HepG2 (cell line): Measurements from ENCODE around the gene CEP104. TPM values are rescaled to one million over a fixed set of nuclear protein-coding genes. Genes with fewer than 3 reads are reported as not detected.

Source experiments
- CENPT ChIP-seq: sonication (generic); formaldehyde crosslinking; IDR thresholded peaks from 2 replicates; pipeline ENCODE4 v1.8.0; 2022; ENCODE audit warnings: low read depth, mild to moderate bottlenecking, moderate library complexity, missing genetic modification reagents
- DPF2 ChIP-seq: sonication (generic); formaldehyde crosslinking; IDR thresholded peaks from 2 replicates; pipeline ENCODE4 v1.4.0; 2020; ENCODE audit warnings: mild to moderate bottlenecking, low read depth, missing genetic modification reagents, borderline replicate concordance
- EZH2 ChIP-seq: conservative IDR thresholded peaks from 2 replicates; pipeline ENCODE4 v1.6.1; 2012; ENCODE audit warnings: mild to moderate bottlenecking, low read depth, low read length, moderate library complexity
- HDAC2 ChIP-seq: sonication (generic); formaldehyde crosslinking; IDR thresholded peaks from 2 replicates; pipeline ENCODE4 v1.4.0; 2020; ENCODE audit warnings: missing genetic modification reagents
- HNRNPH1 ChIP-seq: fragments of 200-400 bp; formaldehyde crosslinking; optimal IDR thresholded peaks from 2 replicates; pipeline ENCODE3; 2017; ENCODE audit warnings: mild to moderate bottlenecking, low read depth, low read length
- HNRNPUL1 ChIP-seq: fragments of 200-400 bp; formaldehyde crosslinking; IDR thresholded peaks from 2 replicates; pipeline ENCODE4 v1.6.1; 2017; ENCODE audit warnings: low read depth, mild to moderate bottlenecking, low read length, moderate library complexity
- KDM5A ChIP-seq: fragments of 200-600 bp; sonication (generic); IDR thresholded peaks from 2 replicates; pipeline ENCODE4 v1.7.0; 2018; ENCODE audit warnings: antibody characterized with exemption, mild to moderate bottlenecking, low read length, borderline replicate concordance
- NAIF1 ChIP-seq: sonication (generic); formaldehyde crosslinking; IDR thresholded peaks from 2 replicates; pipeline ENCODE4 v1.5.0; 2020; ENCODE audit warnings: mild to moderate bottlenecking, missing genetic modification reagents, borderline replicate concordance
- NFE2L2 ChIP-seq: fragments of 150-350 bp; IDR thresholded peaks from 2 replicates; pipeline ENCODE4 v1.6.1; 2014; ENCODE audit warnings: low read length
- POLR2AphosphoS2 ChIP-seq: IDR thresholded peaks from 2 replicates; pipeline ENCODE4 v1.6.1; 2011; ENCODE audit warnings: low read depth, low read length, improper control_type of control experiment
- RBM22 ChIP-seq: fragments of 200-400 bp; formaldehyde crosslinking; optimal IDR thresholded peaks from 2 replicates; pipeline ENCODE3; 2017; ENCODE audit warnings: mild to moderate bottlenecking, low read length, moderate library complexity
- SMAD9 ChIP-seq: sonication (generic); formaldehyde crosslinking; IDR thresholded peaks from 2 replicates; pipeline ENCODE4 v1.5.1; 2020; ENCODE audit warnings: mild to moderate bottlenecking, missing genetic modification reagents
- SOX5 ChIP-seq: IDR thresholded peaks from 2 replicates; pipeline ENCODE4 v1.6.1; 2016; ENCODE audit warnings: borderline replicate concordance
- U2AF2 ChIP-seq: fragments of 200-400 bp; formaldehyde crosslinking; IDR thresholded peaks from 2 replicates; pipeline ENCODE4 v1.6.1; 2017; ENCODE audit warnings: low read depth, mild to moderate bottlenecking, low read length
- YEATS4 ChIP-seq: sonication (generic); formaldehyde crosslinking; IDR thresholded peaks from 2 replicates; pipeline ENCODE4 v1.4.0; 2020; ENCODE audit warnings: missing genetic modification reagents, borderline replicate concordance
- ZFAT ChIP-seq: sonication (generic); formaldehyde crosslinking; conservative IDR thresholded peaks from 2 replicates; pipeline ENCODE4 v1.8.1; 2023; ENCODE audit warnings: missing genetic modification reagents, inconsistent platforms
- ZFP82 ChIP-seq: sonication (generic); formaldehyde crosslinking; IDR thresholded peaks from 2 replicates; pipeline ENCODE4 v1.5.1; 2020; ENCODE audit warnings: mild to moderate bottlenecking, missing genetic modification reagents, borderline replicate concordance
- ZNF598 ChIP-seq: sonication (generic); formaldehyde crosslinking; IDR thresholded peaks from 2 replicates; pipeline ENCODE4 v1.5.1; 2020; ENCODE audit warnings: mild to moderate bottlenecking, missing genetic modification reagents, borderline replicate concordance
- ZNF766 ChIP-seq: sonication (generic); formaldehyde crosslinking; IDR thresholded peaks from 2 replicates; pipeline ENCODE4 v1.5.0; 2020; ENCODE audit warnings: missing genetic modification reagents, borderline replicate concordance
- ZNF782 ChIP-seq: sonication (generic); formaldehyde crosslinking; IDR thresholded peaks from 2 replicates; pipeline ENCODE4 v1.4.0; 2020; ENCODE audit warnings: missing genetic modification reagents, mild to moderate bottlenecking, borderline replicate concordance
- ZSCAN31 ChIP-seq: sonication (generic); formaldehyde crosslinking; IDR thresholded peaks from 2 replicates; pipeline ENCODE4 v1.5.0; 2020; ENCODE audit warnings: low read depth, mild to moderate bottlenecking, missing genetic modification reagents
- polyA plus RNA-seq, 8 experiments: library from polyadenylated mRNA; depleted of rRNA in 3 of 8; stranded (reverse) in 7 of 8; unstranded in 1 of 8; fragments of >200 nt; fragmentation: Illumina TruSeq in 4 of 8; extraction: Trizol in 4 of 8; gene quantifications; 2 replicates each; pipeline versions ENCODE4 v1.2.1 to v1.2.3, GENCODE V29; 2011 to 2016; ENCODE audit warnings: low read depth in 4 of 8, missing spikeins in 1 of 8, mixed read lengths in 1 of 8; ENCODE audit not compliant: insufficient read depth in 1 of 8
- total RNA-seq, 5 experiments: library from RNA; depleted of rRNA; stranded (reverse); fragments of >200 nt; fragmentation: Illumina TruSeq; extraction: Trizol; gene quantifications; 2 replicates each; pipeline ENCODE4 v1.2.3, GENCODE V29; 2016; ENCODE audit warnings: low read depth in 1 of 5
- TF ChIP-seq, protein P1 (sequence below): IDR thresholded peaks from 2 replicates; pipeline ENCODE4 v1.6.1; 2016; ENCODE audit warnings: low read depth
- TF ChIP-seq, protein P2 (sequence below): sonication (generic); formaldehyde crosslinking; IDR thresholded peaks from 2 replicates; pipeline ENCODE4 v1.4.0; 2020; ENCODE audit warnings: missing genetic modification reagents, borderline replicate concordance
- TF ChIP-seq, protein P3 (sequence below): sonication (generic); formaldehyde crosslinking; IDR thresholded peaks from 2 replicates; pipeline ENCODE4 v1.8.0; 2022; ENCODE audit warnings: low read depth, missing genetic modification reagents
- TF ChIP-seq, protein P4 (sequence below): sonication (generic); formaldehyde crosslinking; IDR thresholded peaks from 2 replicates; pipeline ENCODE4 v1.8.1; 2023; ENCODE audit warnings: mild to moderate bottlenecking, missing genetic modification reagents, borderline replicate concordance
- TF ChIP-seq, protein P5 (sequence below): sonication (generic); formaldehyde crosslinking; IDR thresholded peaks from 2 replicates; pipeline ENCODE4 v1.8.0; 2023; ENCODE audit warnings: mild to moderate bottlenecking, missing genetic modification reagents

The CEP104 gene
- total and polyA plus RNA-seq, 2 of the 13 experiments (the other 11 are each of a cell fraction or from before 2014, with no cell fraction given), result 20.4 to 30.1 TPM

DNA sequence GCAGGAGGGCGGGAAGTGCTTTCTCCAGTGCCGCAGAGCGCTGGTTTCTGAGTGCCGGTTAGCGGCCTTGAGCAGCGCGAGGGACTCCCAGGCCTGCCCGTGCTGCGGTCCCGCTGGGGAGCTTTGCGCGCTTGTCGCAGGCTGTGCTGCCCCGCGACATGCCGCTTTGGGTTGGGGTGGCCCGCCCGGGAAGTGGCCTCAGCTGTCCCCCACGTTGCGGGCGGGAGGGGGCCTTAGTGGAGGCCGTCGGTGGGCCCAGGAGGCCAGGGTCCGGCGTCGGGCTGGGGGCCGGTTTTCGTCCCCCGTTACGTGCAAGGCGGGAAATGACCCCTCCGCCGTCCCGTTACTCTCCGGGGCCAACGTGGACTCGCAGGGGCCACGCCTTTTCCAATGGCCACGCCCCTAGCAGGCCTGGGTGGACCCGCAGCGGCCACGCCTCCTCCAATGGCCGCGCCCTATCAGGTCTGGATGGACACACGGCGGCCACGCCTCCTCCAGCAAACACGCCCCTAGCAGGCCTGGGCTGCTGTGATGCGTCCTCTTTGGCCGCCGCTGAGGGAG is 44.0 kb upstream of the CEP104 start (continued):
- TF ChIP-seq, protein P1, sequence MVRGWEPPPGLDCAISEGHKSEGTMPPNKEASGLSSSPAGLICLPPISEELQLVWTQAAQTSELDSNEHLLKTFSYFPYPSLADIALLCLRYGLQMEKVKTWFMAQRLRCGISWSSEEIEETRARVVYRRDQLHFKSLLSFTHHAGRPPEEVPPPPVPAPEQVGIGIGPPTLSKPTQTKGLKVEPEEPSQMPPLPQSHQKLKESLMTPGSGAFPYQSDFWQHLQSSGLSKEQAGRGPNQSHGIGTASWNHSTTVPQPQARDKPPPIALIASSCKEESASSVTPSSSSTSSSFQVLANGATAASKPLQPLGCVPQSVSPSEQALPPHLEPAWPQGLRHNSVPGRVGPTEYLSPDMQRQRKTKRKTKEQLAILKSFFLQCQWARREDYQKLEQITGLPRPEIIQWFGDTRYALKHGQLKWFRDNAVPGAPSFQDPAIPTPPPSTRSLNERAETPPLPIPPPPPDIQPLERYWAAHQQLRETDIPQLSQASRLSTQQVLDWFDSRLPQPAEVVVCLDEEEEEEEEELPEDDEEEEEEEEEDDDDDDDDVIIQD (CRISPR knock-in tag), result no peak
- no peak; the same call in 1 of the 2 replicates for TF ChIP-seq ZNF782 (CRISPR knock-in tag)
- TF ChIP-seq, protein P2, sequence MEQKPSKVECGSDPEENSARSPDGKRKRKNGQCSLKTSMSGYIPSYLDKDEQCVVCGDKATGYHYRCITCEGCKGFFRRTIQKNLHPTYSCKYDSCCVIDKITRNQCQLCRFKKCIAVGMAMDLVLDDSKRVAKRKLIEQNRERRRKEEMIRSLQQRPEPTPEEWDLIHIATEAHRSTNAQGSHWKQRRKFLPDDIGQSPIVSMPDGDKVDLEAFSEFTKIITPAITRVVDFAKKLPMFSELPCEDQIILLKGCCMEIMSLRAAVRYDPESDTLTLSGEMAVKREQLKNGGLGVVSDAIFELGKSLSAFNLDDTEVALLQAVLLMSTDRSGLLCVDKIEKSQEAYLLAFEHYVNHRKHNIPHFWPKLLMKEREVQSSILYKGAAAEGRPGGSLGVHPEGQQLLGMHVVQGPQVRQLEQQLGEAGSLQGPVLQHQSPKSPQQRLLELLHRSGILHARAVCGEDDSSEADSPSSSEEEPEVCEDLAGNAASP (CRISPR knock-in tag), result peak; percentile 21
- TF ChIP-seq YEATS4 (CRISPR knock-in tag), result peak; percentile 85
- TF ChIP-seq, protein P3, sequence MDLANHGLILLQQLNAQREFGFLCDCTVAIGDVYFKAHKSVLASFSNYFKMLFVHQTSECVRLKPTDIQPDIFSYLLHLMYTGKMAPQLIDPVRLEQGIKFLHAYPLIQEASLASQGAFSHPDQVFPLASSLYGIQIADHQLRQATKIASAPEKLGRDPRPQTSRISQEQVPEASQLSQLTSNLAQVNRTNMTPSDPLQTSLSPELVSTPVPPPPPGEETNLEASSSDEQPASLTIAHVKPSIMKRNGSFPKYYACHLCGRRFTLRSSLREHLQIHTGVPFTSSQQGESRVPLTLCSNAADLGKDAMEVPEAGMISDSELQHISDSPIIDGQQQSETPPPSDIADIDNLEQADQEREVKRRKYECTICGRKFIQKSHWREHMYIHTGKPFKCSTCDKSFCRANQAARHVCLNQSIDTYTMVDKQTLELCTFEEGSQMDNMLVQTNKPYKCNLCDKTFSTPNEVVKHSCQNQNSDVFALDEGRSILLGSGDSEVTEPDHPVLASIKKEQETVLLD (CRISPR knock-in tag), result peak; percentile 63
- TF ChIP-seq HNRNPH1, result no peak
- TF ChIP-seq EZH2, result no peak
- no peak for TF ChIP-seq NFE2L2
- 0 out of 2 replicates have a peak, but pooled peaks have one; percentile 37 for TF ChIP-seq POLR2AphosphoS2
- TF ChIP-seq ZSCAN31 (CRISPR knock-in tag), result peak; percentile 37
- TF ChIP-seq ZFAT (CRISPR knock-in tag), result no peak
- no peak for TF ChIP-seq DPF2 (CRISPR knock-in tag)
- TF ChIP-seq, protein P4, sequence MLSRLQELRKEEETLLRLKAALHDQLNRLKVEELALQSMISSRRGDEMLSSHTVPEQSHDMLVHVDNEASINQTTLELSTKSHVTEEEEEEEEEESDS, result no peak
- no peak for TF ChIP-seq ZNF766 (CRISPR knock-in tag)
- TF ChIP-seq U2AF2, result no peak
- TF ChIP-seq KDM5A, result peak; percentile 54; the same call in 1 of the 2 replicates
- 0 out of 2 replicates have a peak, but pooled peaks have one; percentile 27 for TF ChIP-seq ZNF598 (CRISPR knock-in tag)
- peak; percentile 97; the same call in 1 of the 2 replicates for TF ChIP-seq ZFP82 (CRISPR knock-in tag)
- TF ChIP-seq SOX5 (CRISPR knock-in tag), result no peak
- no peak for TF ChIP-seq SMAD9 (CRISPR knock-in tag)
- TF ChIP-seq HDAC2 (CRISPR knock-in tag), result no peak
- no peak for TF ChIP-seq CENPT (CRISPR knock-in tag)
- TF ChIP-seq NAIF1 (CRISPR knock-in tag), result no peak
- TF ChIP-seq, protein P5, sequence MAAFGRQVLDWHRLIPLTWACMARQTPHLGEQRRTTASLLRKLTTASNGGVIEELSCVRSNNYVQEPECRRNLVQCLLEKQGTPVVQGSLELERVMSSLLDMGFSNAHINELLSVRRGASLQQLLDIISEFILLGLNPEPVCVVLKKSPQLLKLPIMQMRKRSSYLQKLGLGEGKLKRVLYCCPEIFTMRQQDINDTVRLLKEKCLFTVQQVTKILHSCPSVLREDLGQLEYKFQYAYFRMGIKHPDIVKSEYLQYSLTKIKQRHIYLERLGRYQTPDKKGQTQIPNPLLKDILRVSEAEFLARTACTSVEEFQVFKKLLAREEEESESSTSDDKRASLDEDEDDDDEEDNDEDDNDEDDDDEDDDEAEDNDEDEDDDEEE, result 0 out of 2 replicates have a peak, but pooled peaks have one; percentile 12
- no peak for TF ChIP-seq RBM22
- no peak for TF ChIP-seq HNRNPUL1
